D721Med (cell line): ENCODE results near the gene CCDC85C.

ENCODE experiments used
- DNase-seq: peaks from one replicate; pipeline ENCODE4 v3.0.0; 2011; ENCODE audit warnings: low spot score; ENCODE audit not compliant: insufficient read length
- FAIRE-seq: peaks from 2 replicates; lab custom pipeline; 2011; peaks lifted over from hg19 to GRCh38; lab: Jason Lieb, UNC
- CTCF ChIP-seq: IDR thresholded peaks from 2 replicates; pipeline ENCODE4 v1.5.1; 2012; ENCODE audit warnings: mild to moderate bottlenecking, control low read depth; ENCODE audit not compliant: insufficient read depth; ENCODE audit errors: missing control alignments

CCDC85C gene

DNA sequence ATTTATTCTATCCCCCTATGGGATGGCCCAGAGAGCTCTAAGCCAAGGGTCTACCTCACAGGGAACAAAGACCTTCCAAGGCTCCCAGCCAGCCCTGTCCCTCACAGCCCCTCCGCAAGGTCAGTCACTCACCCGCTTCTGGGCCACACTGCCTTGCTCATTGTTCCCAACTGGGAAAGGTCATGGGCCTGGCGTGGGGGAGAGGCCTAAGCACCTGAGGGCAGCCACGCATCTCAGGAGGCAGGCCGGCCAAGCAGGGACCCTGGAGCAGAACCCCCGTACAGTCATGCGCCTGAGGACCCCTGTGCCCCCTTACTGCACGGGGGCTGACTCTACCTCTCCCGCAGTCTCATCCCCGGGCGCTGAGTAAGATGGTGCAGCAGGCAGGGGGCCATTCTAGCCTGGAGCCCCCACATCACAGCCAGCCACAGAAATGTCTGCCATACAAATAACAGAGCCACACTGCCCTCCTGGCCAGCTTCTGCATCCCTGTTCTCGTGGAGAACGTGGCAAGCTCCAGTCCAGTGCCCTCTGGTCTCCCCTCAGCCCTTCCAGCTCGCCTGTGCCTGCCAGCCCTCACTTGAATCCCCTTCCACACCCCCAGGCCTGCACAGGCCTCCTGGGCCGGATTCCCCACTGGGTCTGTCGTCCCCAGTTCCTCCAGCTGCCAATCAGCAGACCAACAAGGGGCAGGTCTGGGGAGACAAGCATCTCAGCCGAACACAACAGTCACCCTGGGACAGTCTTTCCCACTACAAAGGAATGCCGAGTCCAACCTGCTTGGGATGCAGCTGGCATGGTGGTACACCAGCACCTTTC lies 16.3 kb downstream of the CCDC85C start:
- TF ChIP-seq CTCF: no peak
- no peak for DNase-seq
- FAIRE-seq: no peak

- no peak for TF ChIP-seq CTCF
- FAIRE-seq (no peak), DNase-seq (no peak)
Measured at GRCh38 chr14:99586761-99587459, 17.1 kb downstream of the CCDC85C start.

- no peak for DNase-seq
- FAIRE-seq: no peak
- TF ChIP-seq CTCF: no peak
Measured at GRCh38 chr14:99586054-99586760, 17.8 kb downstream of the CCDC85C start.

- no peak for DNase-seq
- no peak for FAIRE-seq
- no peak for TF ChIP-seq CTCF
Measured at GRCh38 chr14:99584823-99585222, 19.2 kb downstream of the CCDC85C start.

DNA sequence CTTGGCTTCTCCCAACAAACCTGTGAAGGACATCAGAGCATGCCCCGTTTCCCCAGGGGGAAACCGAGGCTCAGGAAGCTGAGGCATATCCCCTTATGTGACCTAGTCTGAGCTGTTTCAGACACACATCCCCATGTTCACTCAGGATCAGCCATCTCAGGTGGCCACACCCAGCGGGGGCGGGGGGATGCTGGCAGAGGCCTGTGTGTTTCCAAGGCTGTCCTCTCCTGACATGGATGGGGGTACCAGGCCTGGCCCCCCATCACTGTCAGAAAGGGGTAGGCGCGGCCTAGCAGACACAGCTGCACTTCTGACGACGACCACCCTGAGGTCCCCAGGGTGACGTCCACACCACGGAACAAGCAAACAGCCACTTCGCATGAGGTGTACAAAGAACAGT lies 22.1 kb downstream of the CCDC85C start:
- DNase-seq: no peak
- TF ChIP-seq CTCF: no peak
- FAIRE-seq: no peak

DNA sequence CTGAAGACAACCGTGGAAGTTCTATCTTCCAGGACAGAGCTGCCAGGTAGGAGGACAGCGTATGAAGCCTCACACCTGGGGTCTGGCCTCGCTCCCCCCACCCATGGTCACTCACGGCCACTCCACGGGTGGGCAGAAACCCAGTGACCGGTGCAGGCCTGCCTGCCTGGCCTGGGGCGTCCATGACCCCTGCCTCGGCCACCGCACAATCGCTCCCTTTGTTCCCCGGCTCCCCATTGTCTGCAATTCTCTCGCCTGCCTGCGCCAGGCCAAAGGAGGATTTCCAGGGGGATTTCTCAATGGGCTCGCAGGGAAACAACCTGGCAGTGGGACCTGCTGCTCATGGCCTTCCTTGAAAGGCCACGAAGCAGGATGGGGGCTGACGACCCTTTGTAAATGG lies 22.6 kb downstream of the CCDC85C start:
- FAIRE-seq: no peak
- no peak for TF ChIP-seq CTCF
- no peak for DNase-seq
